ENCODE measurements around the gene PLTP. TPM values are rescaled to one million over a fixed set of nuclear protein-coding genes. Genes with fewer than 3 reads are reported as not detected.

The PLTP gene
- total and polyA plus RNA-seq, 2 experiments from 2014 or later, result 108 to 160 TPM

GRCh38 chr20:45897692-45898091 is 14.3 kb downstream of the PLTP start:
- H3K4me3 Mint-ChIP-seq, result no peak overlapping the region
- no peak for DNase-seq (ENCODE audit: low spot score)
- H3K4me2 ChIP-seq, result no peak overlapping the region
- no peaks in the 10 kb centered on the region for H3K4me1 ChIP-seq (ENCODE audit: insufficient read depth)
- 0 out of 2 replicates have a peak, but pooled peaks cover 6% of the 10 kb centered on the region for H3F3A ChIP-seq (replicated peaks; ENCODE audit: low read depth)
- no peak overlapping the region for H3K4me3 ChIP-seq
- no peak overlapping the region for H3K27ac ChIP-seq (ENCODE audit: low read depth)
- H3K27ac Mint-ChIP-seq, result no peak overlapping the region
- H3K9me3 Mint-ChIP-seq, result no peaks in the 10 kb centered on the region
- no peaks in the 10 kb centered on the region; the same call in 2 of the 3 replicates for H3K4me1 Mint-ChIP-seq
- 0 out of 2 replicates have a peak, but pooled peaks cover 7% of the 10 kb centered on the region for H3K36me3 ChIP-seq (ENCODE audit: insufficient read depth)
- H3K36me3 Mint-ChIP-seq (ENCODE audit: low read depth), result peaks cover 59% of the 10 kb centered on the region
- no peak for ATAC-seq
- no peaks in the 10 kb centered on the region for H3K9me2 ChIP-seq (ENCODE audit: insufficient read depth)
- peaks cover 14% of the 10 kb centered on the region for H3K27me3 Mint-ChIP-seq (ENCODE audit: insufficient read depth, low read depth, poor library complexity)
- H3K27me3 ChIP-seq (ENCODE audit: insufficient read depth), result no peaks in the 10 kb centered on the region
- H3K79me2 ChIP-seq (replicated peaks; ENCODE audit: insufficient read depth), result no peaks in the 10 kb centered on the region
- H2AFZ ChIP-seq, result no peak overlapping the region
- no peak for TF ChIP-seq CREB1 (CRISPR knock-in tag; IDR thresholded peaks at IDR 0.05; ENCODE audit: low read depth)
- TF ChIP-seq JUNB (IDR thresholded peaks at IDR 0.05; ENCODE audit: unreplicated experiment), result no peak
- TF ChIP-seq CTCF (conservative IDR thresholded peaks at IDR 0.05; ENCODE audit: low read depth in 2 of 2), result no peak
- TF ChIP-seq STAT1 (IDR thresholded peaks at IDR 0.05; ENCODE audit: unreplicated experiment), result no peak
- TF ChIP-seq, protein P1, sequence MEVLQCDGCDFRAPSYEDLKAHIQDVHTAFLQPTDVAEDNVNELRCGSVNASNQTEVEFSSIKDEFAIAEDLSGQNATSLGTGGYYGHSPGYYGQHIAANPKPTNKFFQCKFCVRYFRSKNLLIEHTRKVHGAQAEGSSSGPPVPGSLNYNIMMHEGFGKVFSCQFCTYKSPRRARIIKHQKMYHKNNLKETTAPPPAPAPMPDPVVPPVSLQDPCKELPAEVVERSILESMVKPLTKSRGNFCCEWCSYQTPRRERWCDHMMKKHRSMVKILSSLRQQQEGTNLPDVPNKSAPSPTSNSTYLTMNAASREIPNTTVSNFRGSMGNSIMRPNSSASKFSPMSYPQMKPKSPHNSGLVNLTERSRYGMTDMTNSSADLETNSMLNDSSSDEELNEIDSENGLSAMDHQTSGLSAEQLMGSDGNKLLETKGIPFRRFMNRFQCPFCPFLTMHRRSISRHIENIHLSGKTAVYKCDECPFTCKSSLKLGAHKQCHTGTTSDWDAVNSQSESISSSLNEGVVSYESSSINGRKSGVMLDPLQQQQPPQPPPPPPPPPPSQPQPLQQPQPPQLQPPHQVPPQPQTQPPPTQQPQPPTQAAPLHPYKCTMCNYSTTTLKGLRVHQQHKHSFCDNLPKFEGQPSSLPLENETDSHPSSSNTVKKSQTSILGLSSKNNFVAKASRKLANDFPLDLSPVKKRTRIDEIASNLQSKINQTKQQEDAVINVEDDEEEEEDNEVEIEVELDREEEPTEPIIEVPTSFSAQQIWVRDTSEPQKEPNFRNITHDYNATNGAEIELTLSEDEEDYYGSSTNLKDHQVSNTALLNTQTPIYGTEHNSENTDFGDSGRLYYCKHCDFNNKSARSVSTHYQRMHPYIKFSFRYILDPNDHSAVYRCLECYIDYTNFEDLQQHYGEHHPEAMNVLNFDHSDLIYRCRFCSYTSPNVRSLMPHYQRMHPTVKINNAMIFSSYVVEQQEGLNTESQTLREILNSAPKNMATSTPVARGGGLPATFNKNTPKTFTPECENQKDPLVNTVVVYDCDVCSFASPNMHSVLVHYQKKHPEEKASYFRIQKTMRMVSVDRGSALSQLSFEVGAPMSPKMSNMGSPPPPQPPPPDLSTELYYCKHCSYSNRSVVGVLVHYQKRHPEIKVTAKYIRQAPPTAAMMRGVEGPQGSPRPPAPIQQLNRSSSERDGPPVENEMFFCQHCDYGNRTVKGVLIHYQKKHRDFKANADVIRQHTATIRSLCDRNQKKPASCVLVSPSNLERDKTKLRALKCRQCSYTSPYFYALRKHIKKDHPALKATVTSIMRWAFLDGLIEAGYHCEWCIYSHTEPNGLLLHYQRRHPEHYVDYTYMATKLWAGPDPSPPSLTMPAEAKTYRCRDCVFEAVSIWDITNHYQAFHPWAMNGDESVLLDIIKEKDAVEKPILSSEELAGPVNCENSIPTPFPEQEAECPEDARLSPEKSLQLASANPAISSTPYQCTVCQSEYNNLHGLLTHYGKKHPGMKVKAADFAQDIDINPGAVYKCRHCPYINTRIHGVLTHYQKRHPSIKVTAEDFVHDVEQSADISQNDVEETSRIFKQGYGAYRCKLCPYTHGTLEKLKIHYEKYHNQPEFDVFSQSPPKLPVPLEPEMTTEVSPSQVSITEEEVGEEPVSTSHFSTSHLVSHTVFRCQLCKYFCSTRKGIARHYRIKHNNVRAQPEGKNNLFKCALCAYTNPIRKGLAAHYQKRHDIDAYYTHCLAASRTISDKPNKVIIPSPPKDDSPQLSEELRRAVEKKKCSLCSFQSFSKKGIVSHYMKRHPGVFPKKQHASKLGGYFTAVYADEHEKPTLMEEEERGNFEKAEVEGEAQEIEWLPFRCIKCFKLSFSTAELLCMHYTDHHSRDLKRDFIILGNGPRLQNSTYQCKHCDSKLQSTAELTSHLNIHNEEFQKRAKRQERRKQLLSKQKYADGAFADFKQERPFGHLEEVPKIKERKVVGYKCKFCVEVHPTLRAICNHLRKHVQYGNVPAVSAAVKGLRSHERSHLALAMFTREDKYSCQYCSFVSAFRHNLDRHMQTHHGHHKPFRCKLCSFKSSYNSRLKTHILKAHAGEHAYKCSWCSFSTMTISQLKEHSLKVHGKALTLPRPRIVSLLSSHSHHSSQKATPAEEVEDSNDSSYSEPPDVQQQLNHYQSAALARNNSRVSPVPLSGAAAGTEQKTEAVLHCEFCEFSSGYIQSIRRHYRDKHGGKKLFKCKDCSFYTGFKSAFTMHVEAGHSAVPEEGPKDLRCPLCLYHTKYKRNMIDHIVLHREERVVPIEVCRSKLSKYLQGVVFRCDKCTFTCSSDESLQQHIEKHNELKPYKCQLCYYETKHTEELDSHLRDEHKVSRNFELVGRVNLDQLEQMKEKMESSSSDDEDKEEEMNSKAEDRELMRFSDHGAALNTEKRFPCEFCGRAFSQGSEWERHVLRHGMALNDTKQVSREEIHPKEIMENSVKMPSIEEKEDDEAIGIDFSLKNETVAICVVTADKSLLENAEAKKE (CRISPR knock-in tag; IDR thresholded peaks at IDR 0.05), result no peak
- no peaks in the 10 kb centered on the region; the same call in 1 of the 2 replicates for H4K20me1 ChIP-seq (replicated peaks; ENCODE audit: insufficient read depth)
